Panc1 (cell line): ENCODE results near the gene PLAAT2. TPM values are rescaled to one million over a fixed set of nuclear protein-coding genes. Genes with fewer than 3 reads are reported as not detected.
"Not testable (repeated sequence)": the region's sequence is repeated elsewhere in the genome, so short reads cannot be mapped to it uniquely, and the experiment has no call there.

ENCODE experiments used
- ATAC-seq: fragments of 200-7000 bp; cut with Tn5 transposase; 2 replicates; pipeline ENCODE4 v1.9.1; 2020; ENCODE audit warnings: mild to moderate bottlenecking, moderate library complexity
- BruUV-seq: library from RNA; stranded (reverse); fragments of 400-500 nt; replicated peaks from 2 replicates; lab custom pipeline; 2021; lab: Mats Ljungman, UMichigan
- CTCF ChIA-PET: fragments of 300-600 bp; sonication (Branson Sonifier 250); formaldehyde crosslinking; loops from one replicate; lab custom pipeline; 2022; ENCODE audit warnings: antibody characterized with exemption; lab: Charles Lee
- POLR2A ChIA-PET: fragments of 300-600 bp; sonication (Branson Sonifier 250); formaldehyde crosslinking; loops from one replicate; lab custom pipeline; 2022; ENCODE audit warnings: antibody characterized with exemption; lab: Charles Lee
- DNase-seq: peaks from one replicate; pipeline ENCODE4 v3.0.0-alpha.2; 2010; ENCODE audit warnings: low read depth, low spot score
- H3K27ac ChIP-seq: 2 replicates; pipeline ENCODE4 v1.5.1; 2011; ENCODE audit warnings: mild to moderate bottlenecking, low read length, inconsistent platforms
- H3K27me3 ChIP-seq: fragments of 200-500 bp; sonication (Bioruptor generic); 2 replicates; pipeline ENCODE4 v1.6.0; 2014; ENCODE audit warnings: low read length, inconsistent platforms; ENCODE audit not compliant: control insufficient read depth, insufficient read depth
- H3K36me3 ChIP-seq: fragments of 200-500 bp; sonication (Bioruptor generic); 2 replicates; pipeline ENCODE4 v1.5.1; 2014; ENCODE audit warnings: inconsistent platforms, mild to moderate bottlenecking, low read length, moderate library complexity; ENCODE audit not compliant: control insufficient read depth, insufficient read depth
- H3K4me1 ChIP-seq: 2 replicates; pipeline ENCODE4 v1.5.1; 2011; ENCODE audit warnings: inconsistent platforms, mild to moderate bottlenecking, low read length, moderate library complexity; ENCODE audit not compliant: control insufficient read depth, insufficient read depth
- H3K4me3 ChIP-seq, 2 experiments: 2 replicates each; pipeline ENCODE4 v1.5.1; 2011 to 2012; ENCODE audit warnings: low read depth in 2 of 2, low read length in 2 of 2, mild to moderate bottlenecking in 2 of 2, inconsistent platforms in 1 of 2, moderate library complexity in 1 of 2
- H3K9me3 ChIP-seq: fragments of 200-500 bp; sonication (Bioruptor generic); 2 replicates; pipeline ENCODE4 v1.5.1; 2014; ENCODE audit warnings: low read depth, mild to moderate bottlenecking, inconsistent platforms, low read length, moderate library complexity; ENCODE audit not compliant: control insufficient read depth, insufficient read depth
- POLR2AphosphoS5 ChIP-seq: IDR thresholded peaks from 2 replicates; pipeline ENCODE4 v1.6.1; 2012; ENCODE audit warnings: mild to moderate bottlenecking, low read depth, low read length, moderate library complexity
- SIN3A ChIP-seq: IDR thresholded peaks from 2 replicates; pipeline ENCODE4 v1.6.1; 2012; ENCODE audit warnings: low read depth, mild to moderate bottlenecking, low read length, moderate library complexity, borderline replicate concordance; ENCODE audit not compliant: insufficient read depth
- TCF7L2 ChIP-seq: IDR thresholded peaks from 2 replicates; pipeline ENCODE4 v1.6.1; 2011; ENCODE audit warnings: mild to moderate bottlenecking, low read depth, low read length, inconsistent platforms
- in situ Hi-C: cut with HindIII; loops from 2 replicates; pipeline ENCODE4 v1.10.0; 2016; ENCODE audit warnings: low sequenced_read_pairs, low pct_unique_long_range_greater_than_20kb
- intact Hi-C: fragments of 100-400 bp; cut with micrococcal nuclease; formaldehyde crosslinking; loops from one replicate; pipeline ENCODE4 v1.10.0; 2022; ENCODE audit not compliant: unreplicated experiment
- total RNA-seq: library from RNA; stranded (reverse); gene quantifications from one replicate; pipeline ENCODE4 v1.2.1, GENCODE V29; 2021; ENCODE audit not compliant: unreplicated experiment
- TF ChIP-seq, protein P1 (sequence below): fragments of 450-650 bp; IDR thresholded peaks from 2 replicates; pipeline ENCODE4 v1.5.1; 2017; ENCODE audit warnings: mild to moderate bottlenecking
- TF ChIP-seq, protein P2 (sequence below), 2 experiments: IDR thresholded peaks; 2 replicates each; pipeline ENCODE4 v1.6.1; 2011 to 2012; ENCODE audit warnings: low read depth in 2 of 2, control low read depth in 1 of 2, low read length in 1 of 2, mild to moderate bottlenecking in 1 of 2, moderate library complexity in 1 of 2; ENCODE audit not compliant: insufficient read depth in 1 of 2

Gene PLAAT2
- total RNA-seq, 1 experiment from 2014 or later, result not detected

DNA sequence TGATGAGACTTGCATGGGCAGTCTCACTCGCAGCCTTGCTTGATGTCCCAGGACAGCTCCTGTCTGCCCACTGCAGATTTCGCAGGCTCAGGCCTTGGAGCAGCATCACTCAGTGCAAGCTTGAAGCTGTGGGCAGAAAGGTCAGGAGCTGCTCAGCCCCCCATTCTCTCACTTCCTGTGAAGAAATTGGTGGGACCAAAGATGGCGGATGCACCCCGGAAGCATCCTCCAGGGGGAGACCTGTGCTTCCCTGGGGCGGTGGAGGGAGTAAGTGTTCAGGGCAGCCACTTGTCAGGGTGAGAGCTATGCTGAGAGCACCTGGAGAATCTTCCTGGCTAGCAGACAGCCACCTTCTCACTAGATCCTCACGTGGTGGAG is 11.3 kb downstream of the PLAAT2 start:
- intact Hi-C loops, result no loop called here
- in situ Hi-C loops, result no loop called here
- Histone ChIP-seq H3K4me3 (no peak overlapping the region), H3K27me3 (no peaks in the 10 kb centered on the region), H3K9me3 (no peaks in the 10 kb centered on the region), H3K4me1 (no peaks in the 10 kb centered on the region), H3K27ac (no peak overlapping the region), H3K36me3 (no peaks in the 10 kb centered on the region)
- no peak for TF ChIP-seq TCF7L2
- TF ChIP-seq POLR2AphosphoS5, result no peak
- TF ChIP-seq, protein P1, sequence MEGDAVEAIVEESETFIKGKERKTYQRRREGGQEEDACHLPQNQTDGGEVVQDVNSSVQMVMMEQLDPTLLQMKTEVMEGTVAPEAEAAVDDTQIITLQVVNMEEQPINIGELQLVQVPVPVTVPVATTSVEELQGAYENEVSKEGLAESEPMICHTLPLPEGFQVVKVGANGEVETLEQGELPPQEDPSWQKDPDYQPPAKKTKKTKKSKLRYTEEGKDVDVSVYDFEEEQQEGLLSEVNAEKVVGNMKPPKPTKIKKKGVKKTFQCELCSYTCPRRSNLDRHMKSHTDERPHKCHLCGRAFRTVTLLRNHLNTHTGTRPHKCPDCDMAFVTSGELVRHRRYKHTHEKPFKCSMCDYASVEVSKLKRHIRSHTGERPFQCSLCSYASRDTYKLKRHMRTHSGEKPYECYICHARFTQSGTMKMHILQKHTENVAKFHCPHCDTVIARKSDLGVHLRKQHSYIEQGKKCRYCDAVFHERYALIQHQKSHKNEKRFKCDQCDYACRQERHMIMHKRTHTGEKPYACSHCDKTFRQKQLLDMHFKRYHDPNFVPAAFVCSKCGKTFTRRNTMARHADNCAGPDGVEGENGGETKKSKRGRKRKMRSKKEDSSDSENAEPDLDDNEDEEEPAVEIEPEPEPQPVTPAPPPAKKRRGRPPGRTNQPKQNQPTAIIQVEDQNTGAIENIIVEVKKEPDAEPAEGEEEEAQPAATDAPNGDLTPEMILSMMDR, result no peak
- TF ChIP-seq, protein P2, sequence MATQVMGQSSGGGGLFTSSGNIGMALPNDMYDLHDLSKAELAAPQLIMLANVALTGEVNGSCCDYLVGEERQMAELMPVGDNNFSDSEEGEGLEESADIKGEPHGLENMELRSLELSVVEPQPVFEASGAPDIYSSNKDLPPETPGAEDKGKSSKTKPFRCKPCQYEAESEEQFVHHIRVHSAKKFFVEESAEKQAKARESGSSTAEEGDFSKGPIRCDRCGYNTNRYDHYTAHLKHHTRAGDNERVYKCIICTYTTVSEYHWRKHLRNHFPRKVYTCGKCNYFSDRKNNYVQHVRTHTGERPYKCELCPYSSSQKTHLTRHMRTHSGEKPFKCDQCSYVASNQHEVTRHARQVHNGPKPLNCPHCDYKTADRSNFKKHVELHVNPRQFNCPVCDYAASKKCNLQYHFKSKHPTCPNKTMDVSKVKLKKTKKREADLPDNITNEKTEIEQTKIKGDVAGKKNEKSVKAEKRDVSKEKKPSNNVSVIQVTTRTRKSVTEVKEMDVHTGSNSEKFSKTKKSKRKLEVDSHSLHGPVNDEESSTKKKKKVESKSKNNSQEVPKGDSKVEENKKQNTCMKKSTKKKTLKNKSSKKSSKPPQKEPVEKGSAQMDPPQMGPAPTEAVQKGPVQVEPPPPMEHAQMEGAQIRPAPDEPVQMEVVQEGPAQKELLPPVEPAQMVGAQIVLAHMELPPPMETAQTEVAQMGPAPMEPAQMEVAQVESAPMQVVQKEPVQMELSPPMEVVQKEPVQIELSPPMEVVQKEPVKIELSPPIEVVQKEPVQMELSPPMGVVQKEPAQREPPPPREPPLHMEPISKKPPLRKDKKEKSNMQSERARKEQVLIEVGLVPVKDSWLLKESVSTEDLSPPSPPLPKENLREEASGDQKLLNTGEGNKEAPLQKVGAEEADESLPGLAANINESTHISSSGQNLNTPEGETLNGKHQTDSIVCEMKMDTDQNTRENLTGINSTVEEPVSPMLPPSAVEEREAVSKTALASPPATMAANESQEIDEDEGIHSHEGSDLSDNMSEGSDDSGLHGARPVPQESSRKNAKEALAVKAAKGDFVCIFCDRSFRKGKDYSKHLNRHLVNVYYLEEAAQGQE (IDR thresholded peaks at IDR 0.05; ENCODE audit: insufficient read depth in 1 of 2, low read depth in 2 of 2, low read length in 1 of 2), result no peak
- TF ChIP-seq SIN3A, result no peak
- ATAC-seq (no peak), DNase-seq (no peak)
- ChIA-PET POLR2A (no interaction called here), CTCF (no interaction called here)
- no TSS peak for BruUV-seq

DNA sequence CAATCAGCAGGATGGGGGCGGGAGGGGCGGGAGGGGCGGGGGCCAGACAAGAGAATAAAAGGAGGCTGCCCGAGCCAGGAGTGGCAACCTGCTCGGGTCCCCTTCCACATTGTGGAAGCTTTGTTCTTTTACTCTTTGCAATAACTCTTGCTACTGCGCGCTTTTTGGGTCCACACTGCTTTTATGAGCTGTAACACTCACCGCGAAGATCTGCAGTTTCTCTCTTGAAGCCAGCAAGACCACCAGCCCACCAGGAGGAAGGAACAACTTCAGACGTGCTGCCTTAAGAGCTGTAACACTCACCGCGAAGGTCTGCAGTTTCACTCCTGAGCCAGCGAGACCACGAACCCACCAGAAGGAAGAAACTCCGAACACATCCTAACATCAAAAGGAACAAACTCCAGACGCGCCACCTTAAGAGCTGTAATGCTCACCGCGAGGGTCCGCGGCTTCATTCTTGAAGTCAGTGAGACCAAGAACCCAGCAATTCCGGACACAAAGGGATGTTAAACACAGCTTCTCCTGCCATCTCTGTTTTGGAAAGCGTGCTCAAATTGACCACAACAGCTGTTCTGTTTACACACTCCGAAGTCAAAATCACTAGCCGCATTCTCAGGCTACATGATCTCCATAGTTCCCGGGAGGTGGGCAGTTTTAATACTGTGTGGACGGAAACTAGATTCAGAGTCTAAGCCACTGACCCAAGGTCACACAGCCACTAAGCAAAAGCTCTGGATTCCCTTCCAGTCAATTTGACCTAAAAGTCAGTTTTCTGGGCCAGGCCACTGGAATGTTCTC is 11.9 kb downstream of the PLAAT2 start:
- DNase-seq (no peak), ATAC-seq (no peak)
- ChIA-PET POLR2A (no interaction called here), CTCF (no interaction called here)
- TF ChIP-seq TCF7L2, result no peak
- TF ChIP-seq POLR2AphosphoS5, result no peak
- TF ChIP-seq, protein P2 (IDR thresholded peaks at IDR 0.05; ENCODE audit: insufficient read depth in 1 of 2, low read depth in 2 of 2, low read length in 1 of 2), result no peak
- Histone ChIP-seq H3K27ac (no peak overlapping the region), H3K4me3 (no peak overlapping the region), H3K36me3 (no peaks in the 10 kb centered on the region), H3K9me3 (no peaks in the 10 kb centered on the region), H3K27me3 (no peaks in the 10 kb centered on the region), H3K4me1 (no peaks in the 10 kb centered on the region)
- intact Hi-C loops (no loop called here), in situ Hi-C loops (no loop called here)
- no TSS peak for BruUV-seq

DNA sequence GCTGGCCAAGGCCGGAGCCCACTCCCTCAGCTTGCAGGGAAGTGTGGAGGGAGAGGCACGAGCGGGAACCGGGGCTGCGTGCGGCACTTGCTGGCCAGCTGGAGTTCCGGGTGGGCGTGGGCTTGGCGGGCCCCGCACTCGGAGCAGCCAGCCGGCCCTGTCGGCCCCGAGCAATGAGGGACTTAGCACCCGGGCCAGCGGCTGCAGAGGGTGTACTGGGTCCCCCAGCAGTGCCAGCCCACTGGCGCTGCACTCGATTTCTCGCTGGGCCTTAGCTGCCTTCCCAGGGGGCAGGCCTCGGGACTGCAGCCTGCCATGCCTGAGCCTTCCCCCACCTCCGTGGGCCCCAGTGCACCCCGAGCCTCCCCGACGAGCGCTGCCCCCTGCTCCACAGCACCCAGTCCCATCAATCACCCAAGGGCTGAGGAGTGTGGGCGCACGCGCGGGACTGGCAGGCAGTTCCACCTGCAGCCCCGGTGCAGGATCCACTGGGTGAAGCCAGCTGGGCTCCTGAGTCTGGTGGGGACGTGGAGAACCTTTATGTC is 13.0 kb downstream of the PLAAT2 start:
- H3K27me3 ChIP-seq, BruUV-seq, DNase-seq, intact Hi-C loops, ATAC-seq, in situ Hi-C loops, H3K36me3 ChIP-seq, H3K4me1 ChIP-seq, H3K9me3 ChIP-seq, H3K4me3 ChIP-seq, H3K27ac ChIP-seq, POLR2A ChIA-PET: not testable (repeated sequence)
- CTCF ChIA-PET, result interaction anchor here (0.6 kb wide), 1 partner anchor 1078 kb away, joined by 4 read pairs; no protein-coding TSS in a partner anchor
